Caki2 (cell line): ENCODE data around the gene STS. TPM values are rescaled to one million over a fixed set of nuclear protein-coding genes. Genes with fewer than 3 reads are reported as not detected.

Experiments
- DNase-seq: peaks from one replicate; pipeline ENCODE4 v3.0.0-alpha.2; 2015; ENCODE audit warnings: low read depth
- in situ Hi-C: cut with HindIII; loops from 2 replicates; pipeline ENCODE4 v1.10.0; 2016; ENCODE audit warnings: low sequenced_read_pairs, low pct_unique_long_range_greater_than_20kb, mixed read lengths
- total RNA-seq: library from RNA; depleted of rRNA; stranded (reverse); fragments of >200 nt; shearing (Covaris generic); gene quantifications from 2 replicates; pipeline ENCODE4 v1.2.3, GENCODE V29; 2014; ENCODE audit warnings: low replicate concordance; rRNA removed

STS gene
- 0.09 and 0.37 TPM in 2 replicates for total RNA-seq

- DNase-seq, result peak; percentile 39
- in situ Hi-C loops, result no loop called here
Observed at GRCh38 chrX:7147413-7147977, at the start of gene STS. STS (plus strand) TSS chrX:7147712; CDS start chrX:7253200, 105,488 bp downstream.

- in situ Hi-C loops, result no loop called here
- DNase-seq, result no peak
Observed at GRCh38 chrX:7100022-7100421, 47.5 kb upstream of the STS start.

- in situ Hi-C loops, result no loop called here
- no peak for DNase-seq
Observed at GRCh38 chrX:7102119-7102518, 45.4 kb upstream of the STS start.

GRCh38 chrX:7106649-7107048, 40.9 kb upstream of the STS start:
- DNase-seq, result no peak
- in situ Hi-C loops, result no loop called here

GRCh38 chrX:7108030-7108429, 39.5 kb upstream of the STS start:
- DNase-seq, result no peak
- in situ Hi-C loops, result no loop called here

GRCh38 chrX:7109049-7109531, 38.4 kb upstream of the STS start:
- DNase-seq, result no peak
- in situ Hi-C loops, result no loop called here

GRCh38 chrX:7109838-7110793, 37.4 kb upstream of the STS start:
- no peak for DNase-seq
- in situ Hi-C loops, result no loop called here

GRCh38 chrX:7110821-7111276, 36.7 kb upstream of the STS start:
- no peak for DNase-seq
- in situ Hi-C loops, result no loop called here

GRCh38 chrX:7111518-7111917, 36.0 kb upstream of the STS start:
- no peak for DNase-seq
- in situ Hi-C loops, result no loop called here

GRCh38 chrX:7112071-7112470, 35.4 kb upstream of the STS start:
- no peak for DNase-seq
- in situ Hi-C loops, result no loop called here

GRCh38 chrX:7115557-7115956, 32.0 kb upstream of the STS start:
- in situ Hi-C loops, result no loop called here
- DNase-seq, result no peak

- DNase-seq, result no peak
- in situ Hi-C loops, result no loop called here
Observed at GRCh38 chrX:7116081-7116480, 31.4 kb upstream of the STS start.

- DNase-seq, result no peak
- in situ Hi-C loops, result no loop called here
Observed at GRCh38 chrX:7117587-7117986, 29.9 kb upstream of the STS start.

GRCh38 chrX:7119950-7120877, 27.3 kb upstream of the STS start:
- in situ Hi-C loops, result no loop called here
- peak; percentile 10 for DNase-seq

GRCh38 chrX:7120878-7121219, 26.7 kb upstream of the STS start:
- no peak for DNase-seq
- in situ Hi-C loops, result no loop called here

GRCh38 chrX:7127056-7127455, 20.5 kb upstream of the STS start:
- DNase-seq, result no peak
- in situ Hi-C loops, result no loop called here

- in situ Hi-C loops, result no loop called here
- no peak for DNase-seq
Observed at GRCh38 chrX:7131621-7132020, 15.9 kb upstream of the STS start.

- peak; percentile 75 for DNase-seq
- in situ Hi-C loops, result no loop called here
Observed at GRCh38 chrX:7132335-7133049, 15.0 kb upstream of the STS start.
